ENCODE data around the gene ODAD3.
"Not testable (repeated sequence)": the region's sequence is repeated elsewhere in the genome, so short reads cannot be mapped to it uniquely, and the experiment has no call there.

The ODAD3 gene

DNA sequence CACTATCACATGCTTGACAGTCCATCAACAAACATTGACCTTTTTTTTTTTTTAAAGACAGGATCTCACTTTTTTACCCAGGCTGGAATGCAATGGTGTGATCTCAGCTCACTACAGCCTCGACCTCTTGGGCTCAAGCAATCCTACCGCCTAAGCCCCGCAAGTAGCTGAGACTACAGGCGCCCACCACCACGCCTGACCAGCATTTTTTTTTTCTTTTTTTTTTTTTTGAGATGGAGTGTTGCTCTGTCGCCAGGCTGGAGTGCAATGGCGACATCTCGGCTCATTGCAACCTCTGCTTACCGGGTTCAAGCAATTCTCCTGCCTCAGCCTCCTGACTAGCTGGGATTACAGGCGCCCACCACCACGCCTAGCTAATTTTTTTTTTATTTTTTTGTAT lies 24.0 kb upstream of the ODAD3 start:
- DNase-seq: not testable (repeated sequence)

DNA sequence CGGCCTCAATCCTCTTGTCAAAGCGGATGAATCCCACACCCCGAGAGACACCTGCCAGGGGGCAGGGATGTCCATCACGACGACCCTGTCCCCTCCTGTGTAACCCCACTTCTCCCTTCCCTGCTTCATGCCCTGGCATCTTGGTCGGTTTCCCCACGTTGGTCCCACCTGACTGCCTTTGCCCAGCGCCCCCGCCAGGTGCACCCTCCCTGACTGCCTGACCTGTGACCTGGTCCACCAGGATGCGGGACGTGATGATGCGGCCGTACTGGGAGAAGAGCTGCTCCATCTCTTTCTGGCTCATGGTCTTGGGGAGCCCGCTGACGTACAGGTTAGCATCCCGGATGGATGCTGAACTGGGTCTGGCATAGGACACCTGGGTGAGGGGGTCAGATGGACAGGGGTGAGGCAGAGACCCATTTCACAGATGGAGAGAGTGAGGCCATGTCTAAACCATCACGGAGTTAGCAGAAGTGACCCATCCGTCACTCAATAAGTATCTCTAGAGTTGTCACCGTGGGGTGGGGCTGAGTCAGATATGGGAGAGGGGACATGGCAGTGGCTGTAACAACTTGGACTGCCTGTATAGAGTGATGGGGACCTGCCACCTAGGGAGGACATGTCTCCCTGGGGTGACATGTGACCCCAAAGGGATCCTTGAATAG lies 23.4 kb upstream of the ODAD3 start:
- DNase-seq: no peak

DNA sequence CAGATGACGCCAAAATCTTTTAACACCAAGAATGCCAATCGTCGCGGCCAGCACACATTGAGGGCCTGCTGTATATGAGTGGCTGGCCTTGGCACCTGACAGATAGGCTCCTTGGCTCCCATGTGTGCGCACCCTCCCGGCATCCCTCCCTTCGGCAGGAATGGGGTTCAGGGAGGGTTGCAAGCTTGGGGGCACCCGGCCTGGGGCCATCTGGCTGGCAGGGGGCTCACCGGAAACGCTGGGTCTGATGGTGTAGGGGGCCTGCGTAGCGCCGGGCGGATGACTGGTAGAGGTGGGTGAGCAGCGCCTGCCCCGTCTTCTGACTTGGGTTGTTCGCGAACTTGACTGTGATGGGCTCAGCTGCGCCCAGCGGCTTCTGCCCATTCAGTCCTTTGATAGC lies 22.9 kb upstream of the ODAD3 start:
- DNase-seq: no peak

DNA sequence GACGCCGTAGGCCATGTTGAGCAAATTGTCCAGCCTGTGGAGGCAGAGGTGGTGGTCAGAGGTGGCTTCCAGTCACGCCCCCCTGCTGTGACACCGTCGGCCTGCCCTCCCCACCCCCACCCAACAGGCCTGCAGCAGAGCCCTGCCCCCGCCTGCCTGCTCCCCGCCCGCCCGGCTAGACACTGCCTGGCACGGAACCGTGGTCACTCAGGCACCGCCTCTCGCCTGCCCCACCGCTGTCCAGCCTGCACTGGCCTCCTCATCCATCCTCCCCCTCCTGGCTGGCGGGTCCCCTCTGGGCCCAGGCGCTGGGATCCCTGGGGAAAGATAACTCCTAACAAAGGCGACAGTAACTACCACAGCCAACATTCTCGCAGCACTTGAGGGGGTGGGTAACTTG lies 22.2 kb upstream of the ODAD3 start:
- no peak for DNase-seq

DNA sequence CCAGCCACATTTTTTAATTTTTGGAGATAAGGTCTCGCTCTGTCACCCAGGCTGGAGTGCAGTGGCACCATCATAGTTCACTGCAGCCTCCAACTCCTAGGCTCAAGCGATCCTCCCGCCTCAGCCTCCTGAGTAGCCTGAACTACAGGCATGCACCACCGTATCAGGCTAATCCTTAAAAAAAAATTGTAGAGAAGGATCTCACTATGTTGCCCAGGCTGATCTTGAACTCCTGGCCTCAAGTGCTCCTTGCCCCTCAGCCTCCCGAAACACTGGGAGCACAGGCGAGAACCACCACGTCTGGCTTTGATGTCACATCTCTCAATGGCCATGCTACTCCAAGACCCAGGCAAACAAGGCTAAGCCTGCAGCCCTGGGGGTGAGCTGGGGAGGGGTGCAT lies 21.7 kb upstream of the ODAD3 start:
- DNase-seq: no peak

DNA sequence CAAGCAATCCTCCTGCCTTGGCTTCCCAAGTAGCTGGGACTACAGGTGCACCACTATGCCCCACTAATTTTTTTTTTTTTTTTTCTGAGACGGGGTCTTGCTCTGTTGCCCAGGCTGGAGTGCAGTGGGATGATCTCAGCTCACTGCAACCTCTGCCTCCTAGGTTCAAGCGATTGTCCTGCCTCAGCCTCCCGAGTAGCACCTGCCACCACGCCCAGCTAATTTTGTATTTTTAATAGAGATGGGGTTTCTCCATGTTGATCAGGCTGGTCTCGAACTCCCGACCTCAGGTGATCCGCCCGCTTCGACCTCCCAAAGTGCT lies 20.3 kb upstream of the ODAD3 start:
- DNase-seq: not testable (repeated sequence)

DNA sequence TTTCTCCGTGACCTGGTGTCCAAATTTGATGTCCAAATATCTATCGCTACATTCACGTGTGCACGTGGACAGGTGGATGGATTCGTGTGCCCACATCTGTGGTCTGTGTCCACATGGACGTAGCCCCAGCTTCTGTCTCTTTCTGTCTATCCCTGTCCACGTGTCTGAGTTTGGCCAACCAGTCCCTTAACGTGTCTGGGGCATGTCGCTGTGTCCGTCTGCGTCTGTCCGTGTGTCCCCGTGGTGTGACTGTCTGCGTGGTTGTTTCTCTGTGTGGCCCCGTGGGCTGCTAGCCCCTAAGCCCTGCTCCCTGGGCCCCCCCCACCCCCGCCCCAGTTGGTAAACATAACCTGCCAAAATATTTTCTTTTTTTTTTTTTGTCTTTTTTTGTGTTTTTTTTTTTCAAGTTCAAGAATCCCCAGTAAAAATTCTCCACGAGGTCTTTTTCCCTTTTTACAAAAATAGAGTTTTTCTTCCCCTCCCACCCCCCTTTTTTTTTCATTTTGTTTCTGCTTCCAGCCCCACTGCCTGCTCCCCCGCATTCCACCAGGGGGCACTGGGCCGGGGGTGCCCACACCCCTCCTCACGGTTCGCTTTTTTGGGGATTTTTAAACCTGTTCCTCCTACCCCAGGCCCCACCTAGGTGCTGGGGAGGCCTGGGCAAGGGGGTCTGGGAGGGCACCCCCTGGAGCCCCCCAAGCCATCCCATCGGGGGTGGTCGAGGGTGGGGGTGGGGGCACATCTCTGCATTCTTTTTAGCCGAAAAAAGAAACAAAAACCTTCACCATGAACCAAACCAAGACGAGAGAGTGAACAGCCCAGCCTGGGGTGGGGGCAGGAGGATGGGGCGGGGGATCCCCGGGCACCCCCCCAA lies 18.8 kb upstream of the ODAD3 start:
- DNase-seq: no peak

DNA sequence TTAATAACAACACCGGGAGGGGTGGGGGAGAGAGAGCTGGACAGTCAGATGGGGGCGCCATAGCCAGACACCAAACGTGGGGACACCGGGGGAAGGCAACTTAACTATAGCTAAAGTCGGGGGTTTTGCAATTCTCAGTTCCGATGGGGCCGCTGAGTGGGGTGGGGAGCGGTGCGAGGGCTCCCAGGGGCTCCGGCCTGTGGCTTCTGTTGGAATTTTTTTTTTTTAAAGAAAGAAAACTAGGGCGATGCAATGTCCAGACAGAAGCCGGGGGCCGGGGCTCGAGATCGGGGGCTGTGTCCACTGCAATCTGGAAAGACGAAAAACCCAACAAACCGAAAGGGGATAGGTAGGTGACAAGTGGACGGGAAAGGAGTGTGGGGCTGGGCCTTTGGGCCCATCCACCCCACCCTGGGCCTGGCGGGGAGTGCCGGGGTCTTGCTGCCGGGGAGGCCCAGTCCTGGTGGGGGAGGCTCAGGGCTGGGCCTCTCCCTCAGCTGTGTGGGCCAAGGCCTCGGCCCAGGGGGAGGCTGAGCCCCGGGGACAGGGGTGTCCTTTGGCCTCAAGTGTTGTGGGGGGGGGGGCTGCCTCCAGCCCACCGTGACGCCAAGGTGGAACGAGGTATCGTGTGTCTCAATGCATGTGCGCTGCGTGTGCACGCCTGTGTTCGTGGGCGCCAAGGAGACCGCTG lies 17.8 kb upstream of the ODAD3 start:
- DNase-seq: no peak

DNA sequence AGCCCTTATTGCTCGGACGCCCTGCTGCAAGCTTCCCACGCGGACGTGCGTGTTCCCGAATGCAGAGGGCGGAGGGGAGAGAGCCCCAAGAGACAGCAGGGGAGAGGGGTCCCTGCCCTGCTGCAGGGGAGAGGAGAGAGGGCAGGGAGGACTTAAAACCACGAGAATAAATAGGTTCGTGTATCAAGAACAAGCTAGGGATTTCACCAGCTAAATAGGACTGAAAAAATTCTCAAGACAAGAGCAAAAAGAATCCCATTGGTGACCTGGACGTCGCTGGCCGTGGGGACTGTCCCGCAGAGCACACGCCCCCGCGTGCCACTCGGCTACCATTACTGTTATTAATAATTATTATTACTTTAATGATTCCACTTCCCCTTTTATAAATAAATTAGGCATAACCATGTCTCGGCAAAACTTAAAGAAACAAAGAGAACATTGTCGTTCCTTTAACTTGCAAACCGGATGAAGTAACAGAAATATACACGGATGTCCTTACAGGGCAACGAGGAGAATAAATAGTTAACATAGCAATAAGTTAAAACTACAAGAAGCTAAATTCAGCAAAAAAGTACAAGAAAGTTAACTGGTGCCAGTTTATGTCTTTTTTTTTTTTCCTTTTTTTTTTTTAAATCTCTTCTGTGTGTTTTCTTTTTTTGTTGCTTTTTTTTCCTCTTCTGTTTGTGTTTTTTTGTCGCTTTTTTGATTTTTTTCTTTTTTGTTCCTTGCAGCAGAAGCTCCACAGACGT lies 17.1 kb upstream of the ODAD3 start:
- no peak for DNase-seq

DNA sequence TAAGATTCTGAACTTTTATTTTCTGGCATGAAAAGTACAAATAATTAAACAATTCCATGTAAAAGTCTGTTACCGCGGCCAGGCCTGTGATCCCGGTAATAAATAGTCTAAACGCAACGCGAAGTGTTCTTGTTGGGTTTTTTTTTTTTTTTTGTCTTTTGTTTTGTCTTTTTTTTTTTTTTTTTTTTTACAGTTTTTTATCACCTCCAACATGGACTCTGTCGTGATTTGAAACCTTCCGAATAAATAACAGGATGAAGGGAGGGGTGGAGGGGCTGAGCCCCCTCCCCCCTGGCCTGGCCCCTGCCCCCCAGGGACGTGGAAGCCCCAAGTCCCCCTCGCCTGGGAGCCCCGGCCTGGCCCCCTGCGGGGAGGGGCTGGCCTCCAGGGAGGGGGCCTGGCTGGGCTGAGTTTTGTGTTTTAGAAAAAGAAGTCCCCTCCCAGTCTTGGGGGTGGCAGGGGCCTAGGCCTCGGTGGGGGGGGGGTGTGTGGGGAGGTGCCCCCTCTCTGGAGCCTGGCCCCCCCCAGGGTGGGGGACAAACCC lies 16.5 kb upstream of the ODAD3 start:
- no peak for DNase-seq

DNA sequence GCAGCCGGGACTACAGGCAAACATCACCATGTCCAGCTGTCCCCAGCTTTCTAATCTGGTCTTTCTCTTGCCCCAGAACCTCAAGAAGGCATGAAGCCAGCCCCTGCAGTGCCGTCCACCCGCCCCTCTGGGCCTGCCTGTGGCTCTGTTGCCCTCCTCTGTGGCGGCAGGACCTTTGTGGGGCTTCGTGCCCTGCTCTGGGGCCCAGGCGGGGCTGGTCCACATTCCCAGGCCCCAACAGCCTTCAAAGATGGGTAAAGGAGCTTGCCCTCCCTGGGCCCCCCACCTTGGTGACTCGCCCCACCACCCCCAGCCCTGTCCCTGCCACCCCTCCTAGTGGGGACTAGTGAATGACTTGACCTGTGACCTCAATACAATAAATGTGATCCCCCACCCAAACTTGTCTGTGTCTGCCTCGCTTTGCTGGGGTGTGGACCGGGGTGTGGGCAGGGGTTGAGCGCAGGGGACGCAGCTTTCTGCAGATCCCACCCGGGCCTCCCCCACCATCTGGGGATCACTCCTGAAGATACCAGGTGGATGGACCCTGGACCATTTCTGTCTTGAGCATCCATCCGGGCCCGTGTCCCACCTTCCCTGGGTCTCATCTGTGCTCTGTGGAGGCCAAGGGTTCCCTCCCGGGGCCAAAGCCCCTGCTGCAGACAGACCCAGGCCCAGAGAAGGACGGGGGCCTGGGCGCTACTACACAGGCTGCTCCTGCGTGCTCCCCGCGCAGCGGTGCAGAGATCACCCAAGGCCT lies 15.8 kb upstream of the ODAD3 start:
- no peak for DNase-seq

DNA sequence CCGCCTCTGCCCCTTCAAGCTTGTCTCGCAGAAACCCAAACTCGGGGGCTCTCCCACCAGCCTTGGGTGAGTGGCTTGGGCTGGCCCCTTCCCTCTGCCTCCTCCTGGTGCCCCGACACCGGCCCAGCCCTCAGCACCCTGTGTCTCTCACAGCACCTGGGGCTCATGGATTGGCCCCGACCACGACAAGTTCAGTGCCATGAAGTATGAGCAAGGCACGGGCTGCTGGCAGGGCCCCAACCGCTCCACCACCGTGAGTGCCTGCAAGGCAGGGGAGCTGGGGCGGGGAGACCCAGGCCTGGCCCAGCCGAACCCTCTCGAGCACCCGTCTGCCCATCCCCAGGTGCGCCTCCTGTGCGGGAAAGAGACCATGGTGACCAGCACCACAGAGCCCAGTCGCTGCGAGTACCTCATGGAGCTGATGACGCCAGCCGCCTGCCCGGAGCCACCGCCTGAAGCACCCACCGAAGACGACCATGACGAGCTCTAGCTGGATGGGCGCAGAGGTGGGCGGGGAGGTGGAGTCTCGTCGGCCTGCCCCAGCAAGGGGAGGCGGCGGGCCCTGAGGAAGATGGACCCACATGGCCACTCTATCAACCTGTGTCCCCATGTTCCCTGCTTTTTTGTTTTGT lies 14.1 kb upstream of the ODAD3 start:
- no peak for DNase-seq

DNA sequence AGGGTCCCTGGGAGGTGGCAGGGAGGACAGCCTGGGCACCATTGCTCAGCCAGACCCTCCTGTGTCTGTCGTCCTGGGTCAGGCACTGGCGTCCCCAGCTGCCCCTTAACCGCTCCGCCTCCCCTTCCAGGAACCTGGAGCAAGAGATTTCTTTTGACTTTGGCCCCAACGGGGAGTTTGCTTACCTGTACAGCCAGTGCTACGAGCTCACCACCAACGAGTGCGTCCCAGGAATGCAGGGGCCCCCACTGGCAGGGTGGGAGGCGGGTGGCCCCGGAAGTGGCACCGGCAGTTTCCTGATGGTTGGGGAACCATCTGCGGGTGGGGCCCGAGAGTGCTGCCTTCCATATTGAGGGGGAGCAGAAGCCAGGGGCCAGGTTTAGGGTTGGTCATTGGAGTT lies 13.5 kb upstream of the ODAD3 start:
- no peak for DNase-seq

DNA sequence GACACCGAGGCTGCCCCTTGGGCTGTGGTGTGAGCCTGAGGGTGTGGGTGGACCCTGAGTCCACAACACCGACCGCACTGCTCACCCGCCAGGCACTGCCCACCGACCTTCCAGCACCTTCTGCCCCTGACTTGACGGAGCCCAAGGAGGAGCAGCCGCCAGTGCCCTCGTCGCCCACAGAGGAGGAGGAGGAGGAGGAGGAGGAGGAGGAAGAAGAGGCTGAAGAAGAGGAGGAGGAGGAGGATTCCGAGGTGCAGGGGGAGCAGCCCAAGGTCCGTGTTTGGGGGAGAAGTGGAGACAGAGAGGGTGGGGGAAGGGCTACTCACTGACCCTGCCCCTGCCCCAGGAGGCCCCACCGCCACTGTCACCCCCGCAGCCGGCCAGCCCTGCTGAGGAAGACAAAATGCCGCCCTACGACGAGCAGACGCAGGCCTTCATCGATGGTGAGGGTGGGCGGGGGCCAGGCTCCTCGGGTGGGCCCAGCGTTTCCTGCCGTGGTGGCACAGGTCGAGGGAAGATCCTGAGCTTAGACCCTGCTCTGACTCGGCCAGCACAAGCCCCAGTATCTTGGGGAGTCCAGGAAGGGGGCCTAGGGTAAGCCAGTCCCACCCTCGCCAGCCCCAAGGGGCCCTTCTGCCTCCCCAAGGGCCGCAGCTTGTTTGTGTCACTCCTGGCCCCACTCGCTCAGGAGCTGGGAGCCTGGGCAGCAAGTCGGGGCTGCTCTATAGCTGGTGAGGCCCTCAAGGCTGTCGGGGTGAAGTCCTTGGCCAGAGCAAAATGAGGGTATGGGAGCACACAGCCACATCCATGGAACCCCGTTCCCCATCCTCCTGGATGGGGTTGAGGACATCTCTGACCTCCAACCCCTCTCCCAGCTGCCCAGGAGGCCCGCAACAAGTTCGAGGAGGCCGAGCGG lies 12.7 kb upstream of the ODAD3 start:
- no peak for DNase-seq

DNA sequence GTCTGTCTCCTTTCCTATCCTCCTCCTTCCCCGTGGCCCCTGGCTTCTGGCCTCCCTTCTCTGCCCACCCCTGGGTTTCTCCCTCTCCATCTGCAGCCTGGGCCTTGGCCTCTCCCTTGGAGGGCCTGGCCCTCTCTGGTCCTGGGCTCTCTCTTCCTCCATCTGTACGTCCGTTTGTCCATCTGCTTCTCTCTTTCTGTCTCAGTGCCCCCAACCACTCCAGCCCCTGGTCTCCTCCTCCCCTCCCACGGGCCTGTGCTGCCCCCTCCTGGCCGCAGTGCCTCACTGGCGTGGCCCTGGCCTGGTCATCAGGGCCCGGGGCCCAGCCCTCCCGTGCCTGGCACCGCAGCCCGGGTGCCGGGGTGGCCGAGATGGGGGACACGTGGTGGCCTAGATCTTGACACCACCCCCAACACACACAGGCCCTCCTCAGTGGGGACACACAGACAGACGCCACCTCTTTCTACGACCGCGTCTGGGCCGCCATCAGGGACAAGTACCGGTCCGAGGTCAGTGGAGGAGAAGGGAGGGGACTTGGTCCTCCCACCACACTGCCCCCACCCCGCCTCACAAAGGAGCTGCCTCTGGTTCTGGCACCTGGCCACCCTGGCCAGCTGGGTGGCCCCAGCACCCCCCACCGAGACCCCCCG lies 11.9 kb upstream of the ODAD3 start:
- DNase-seq: no peak

DNA sequence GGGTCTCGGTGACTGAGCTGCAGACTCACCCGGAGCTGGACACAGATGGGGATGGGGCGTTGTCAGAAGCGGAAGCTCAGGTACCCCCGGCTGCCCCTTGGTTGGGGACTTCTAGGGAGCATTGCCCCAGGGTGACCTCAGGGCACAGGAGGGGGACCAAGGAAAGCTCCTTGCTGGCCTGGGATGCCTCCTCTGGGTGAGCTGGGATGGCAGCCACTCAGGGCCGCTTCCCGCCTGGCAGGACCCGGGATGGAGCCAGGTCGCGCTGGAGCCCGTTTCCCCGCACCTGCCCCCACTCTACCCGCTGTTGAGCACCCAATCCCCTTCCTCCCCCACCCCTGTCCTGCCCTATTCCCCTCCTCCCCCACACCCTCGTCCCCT lies 11.3 kb upstream of the ODAD3 start:
- no peak for DNase-seq

DNA sequence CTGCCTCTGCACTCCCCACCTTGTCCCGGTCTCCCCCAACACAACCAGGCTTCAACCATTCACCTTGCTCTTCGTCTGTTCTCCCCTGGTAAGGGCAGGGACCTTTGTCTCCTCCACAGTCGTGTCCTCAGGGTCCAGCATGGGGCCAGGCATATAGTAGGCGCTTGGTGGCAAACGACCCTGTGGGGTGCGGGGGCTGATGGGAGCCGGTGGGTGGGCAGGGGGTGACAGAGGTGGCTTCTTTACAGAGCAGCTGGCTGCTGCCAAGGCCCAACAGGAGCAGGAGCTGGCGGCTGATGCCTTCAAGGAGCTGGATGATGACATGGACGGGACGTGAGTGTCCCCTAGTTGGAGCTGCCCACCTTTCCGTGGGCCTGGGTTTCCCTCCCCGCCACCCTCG lies 10.2 kb upstream of the ODAD3 start:
- no peak for DNase-seq

DNA sequence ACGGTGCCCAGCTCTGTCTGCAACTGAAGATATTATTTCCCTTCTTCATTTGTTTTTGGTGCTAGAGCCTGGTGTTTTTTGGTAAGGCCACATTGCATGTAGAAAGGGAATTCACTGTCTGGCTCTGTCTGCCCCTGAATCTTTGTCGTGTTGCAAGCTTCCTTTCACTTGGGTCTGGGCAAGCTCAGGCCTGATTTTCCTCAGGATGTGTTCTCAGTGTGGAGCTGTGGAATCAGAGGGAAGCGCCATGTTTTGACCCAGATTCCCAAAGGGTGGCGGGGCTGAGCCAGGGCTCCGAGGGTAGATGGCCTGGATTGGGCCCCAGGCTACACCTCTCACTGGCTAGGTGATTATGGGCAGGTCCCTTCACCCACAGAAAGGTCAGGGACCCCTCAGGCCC lies 9.1 kb upstream of the ODAD3 start:
- no peak for DNase-seq

DNA sequence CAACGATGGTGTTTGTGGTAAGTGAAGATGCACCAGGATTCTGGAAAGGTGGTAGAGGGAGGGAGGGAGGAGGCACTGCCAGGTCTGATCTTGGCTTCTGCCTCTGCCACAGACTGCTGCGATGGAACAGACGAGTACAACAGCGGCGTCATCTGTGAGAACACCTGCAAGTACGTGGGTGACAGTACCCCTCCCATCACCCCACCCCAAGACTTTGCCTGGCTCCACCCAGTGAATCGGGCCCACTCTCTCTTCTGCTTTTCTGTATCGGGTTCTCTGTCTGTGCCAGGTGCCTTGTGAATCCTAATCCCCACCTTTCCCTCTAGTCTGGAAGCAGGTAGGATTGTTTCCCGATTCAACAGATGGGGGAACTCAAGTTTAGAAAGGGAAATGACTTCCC lies 3.0 kb upstream of the ODAD3 start:
- DNase-seq: no peak

DNA sequence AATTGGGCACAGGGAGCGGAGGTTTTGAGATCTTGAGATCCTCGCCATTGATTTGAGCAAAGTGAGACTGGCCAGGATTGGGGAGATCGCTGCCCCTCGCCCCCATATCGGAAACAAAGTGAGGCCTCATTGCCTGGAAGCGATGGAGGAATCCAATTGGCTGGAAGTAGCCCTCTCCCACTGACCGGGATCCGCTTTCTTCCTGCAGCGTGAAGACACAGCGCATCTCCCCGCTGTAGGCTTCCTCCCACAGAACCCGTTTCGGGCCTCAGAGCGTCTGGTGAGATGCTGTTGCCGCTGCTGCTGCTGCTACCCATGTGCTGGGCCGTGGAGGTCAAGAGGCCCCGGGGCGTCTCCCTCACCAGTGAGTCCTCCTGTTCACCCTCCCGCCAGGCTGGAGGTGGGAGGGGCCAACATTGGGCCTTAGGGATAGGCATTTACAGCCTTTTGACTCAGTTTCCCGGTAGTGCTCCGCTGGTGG lies 952 bp upstream of the ODAD3 start:
- no peak for DNase-seq
